K562 (cell line): ENCODE data around the gene CHCHD5. TPM values are rescaled to one million over a fixed set of nuclear protein-coding genes. Genes with fewer than 3 reads are reported as not detected.
"Not testable (repeated sequence)": the region's sequence is repeated elsewhere in the genome, so short reads cannot be mapped to it uniquely, and the experiment has no call there.

Experiments used
- ATAC-seq: fragments of 200-7000 bp; cut with Tn5 transposase; 3 replicates; pipeline ENCODE4 v1.9.1; 2020; ENCODE audit warnings: moderate library complexity
- BruUV-seq: library from RNA; stranded (reverse); fragments of 400-500 nt; replicated peaks from 2 replicates; lab custom pipeline; 2021; lab: Mats Ljungman, UMichigan
- CTCF ChIA-PET: fragments of 300-600 bp; formaldehyde crosslinking; extraction: SDS; loops from one replicate; lab custom pipeline; 2021; ENCODE audit warnings: low intra/inter-chr PET ratio; lab: Yijun Ruan, JAX
- POLR2A ChIA-PET: fragments of 300-600, 350-650 bp; sonication (Branson Sonifier 250); formaldehyde crosslinking; extraction: SDS; loops from one replicate; lab custom pipeline; 2021; ENCODE audit warnings: antibody characterized with exemption, inconsistent platforms; lab: Yijun Ruan, JAX
- DNase-seq, 4 experiments: peaks; one replicate each; pipeline versions ENCODE4 v3.0.0 to v3.0.0-alpha.2; 2011 to 2018; ENCODE audit warnings: low spot score in 3 of 4, mixed read lengths in 3 of 4; ENCODE audit errors: extremely low read depth in 1 of 4
- FAIRE-seq: peaks from 2 replicates; lab custom pipeline; 2011; peaks lifted over from hg19 to GRCh38; lab: Jason Lieb, UNC
- H2AFZ ChIP-seq: 2 replicates; pipeline ENCODE4 v1.6.0; 2011; ENCODE audit warnings: low read depth, low read length, control low read depth, inconsistent platforms
- H3K27ac ChIP-seq: fragments of 200-600 bp; 3 replicates; pipeline ENCODE4 v1.8.0; 2011; ENCODE audit warnings: low read depth, mild to moderate bottlenecking, control low read depth, inconsistent platforms, low read length, moderate library complexity, mixed read lengths; ENCODE audit errors: extremely low read depth
- H3K27me3 ChIP-seq, 2 experiments: fragments of 300-600 bp in 1 of 2; 2 replicates in 1 of 2; 3 replicates in 1 of 2; pipeline versions ENCODE4 v1.6.0 to v1.8.0; 2011; ENCODE audit warnings: inconsistent platforms in 2 of 2, low read length in 2 of 2, mild to moderate bottlenecking in 1 of 2, mixed read lengths in 1 of 2, moderate library complexity in 1 of 2; ENCODE audit not compliant: control insufficient read depth in 2 of 2, insufficient read depth in 2 of 2
- H3K36me3 ChIP-seq: fragments of 300-600 bp; 3 replicates; pipeline ENCODE4 v1.8.0; 2011; ENCODE audit warnings: mild to moderate bottlenecking, low read length, inconsistent platforms; ENCODE audit not compliant: control insufficient read depth, insufficient read depth
- H3K4me1 ChIP-seq, 2 experiments: fragments of 200-600 bp in 1 of 2; replicated peaks in 1 of 2; 2 replicates in 1 of 2; 3 replicates in 1 of 2; pipeline versions ENCODE4 v1.5.1 to v1.8.0; 2011; ENCODE audit warnings: inconsistent platforms in 2 of 2, low read length in 2 of 2, mild to moderate bottlenecking in 1 of 2, mixed read lengths in 1 of 2, moderate library complexity in 1 of 2; ENCODE audit not compliant: control insufficient read depth in 2 of 2, insufficient read depth in 2 of 2
- H3K4me2 ChIP-seq: 2 replicates; pipeline ENCODE4 v1.6.1; 2011; ENCODE audit warnings: low read length, control low read depth, inconsistent platforms, mixed read lengths; ENCODE audit not compliant: insufficient read depth
- H3K4me3 ChIP-seq: fragments of 200-600 bp; sonication (generic), shearing (Covaris generic); 2 replicates; pipeline ENCODE4 v1.5.1; 2016; ENCODE audit warnings: control low read depth, inconsistent platforms
- H3K79me2 ChIP-seq: fragments of 200-600 bp; 3 replicates; pipeline ENCODE4 v1.8.0; 2011; ENCODE audit warnings: low read length, inconsistent platforms; ENCODE audit not compliant: control insufficient read depth, insufficient read depth
- H3K9ac ChIP-seq, 2 experiments: 2 replicates each; pipeline versions ENCODE4 v1.6.0 to v1.6.1; 2011; ENCODE audit warnings: low read depth in 2 of 2, low read length in 2 of 2, control low read depth in 1 of 2, inconsistent platforms in 1 of 2, mild to moderate bottlenecking in 1 of 2, mixed read lengths in 1 of 2; ENCODE audit not compliant: insufficient read depth in 1 of 2
- H3K9me1 ChIP-seq: one replicate; pipeline ENCODE4 v1.6.0; 2011; ENCODE audit warnings: inconsistent platforms, mild to moderate bottlenecking, low read length, moderate library complexity; ENCODE audit not compliant: control insufficient read depth, insufficient read depth
- H3K9me3 ChIP-seq: replicated peaks from 2 replicates; pipeline ENCODE4 v1.5.1; 2011; ENCODE audit warnings: low read depth, low read length, inconsistent platforms; ENCODE audit not compliant: control insufficient read depth, insufficient read depth
- H4K20me1 ChIP-seq: replicated peaks from 2 replicates; pipeline ENCODE4 v1.6.1; 2011; ENCODE audit warnings: low read length, inconsistent platforms, mixed read lengths; ENCODE audit not compliant: control insufficient read depth, insufficient read depth
- EHMT2 ChIP-seq: fragments of 450-650 bp; IDR thresholded peaks from 2 replicates; pipeline ENCODE4 v1.6.1; 2018; ENCODE audit warnings: antibody characterized with exemption
- FOXA1 ChIP-seq: fragments of 450-650 bp; IDR thresholded peaks from 2 replicates; pipeline ENCODE4 v1.6.1; 2016; ENCODE audit warnings: mild to moderate bottlenecking, borderline replicate concordance
- KLF10 ChIP-seq: fragments of 250-450 bp; sonication (Bioruptor Pico); IDR thresholded peaks from 2 replicates; pipeline ENCODE4 v1.6.1; 2021; ENCODE audit warnings: matching md5 sums
- RAD51 ChIP-seq: fragments of 450-650 bp; IDR thresholded peaks from 2 replicates; pipeline ENCODE4 v1.7.1; 2016; ENCODE audit warnings: low read depth, mild to moderate bottlenecking, borderline replicate concordance
- TFAM ChIP-seq: fragments of 250-450 bp; sonication (Bioruptor Pico); conservative IDR thresholded peaks from 2 replicates; pipeline ENCODE4 v1.5.0; 2021; ENCODE audit warnings: mild to moderate bottlenecking, moderate library complexity
- ZC3H8 ChIP-seq: fragments of 450-650 bp; IDR thresholded peaks from 2 replicates; pipeline ENCODE4 v1.6.1; 2017
- ZNF12 ChIP-seq: sonication (generic); formaldehyde crosslinking; IDR thresholded peaks from 2 replicates; pipeline ENCODE4 v1.4.0; 2020; ENCODE audit warnings: mild to moderate bottlenecking, missing genetic modification reagents
- ZNF146 ChIP-seq: IDR thresholded peaks from one replicate; pipeline ENCODE4 v1.6.1; 2018; ENCODE audit warnings: missing compliant biosample characterization; ENCODE audit not compliant: unreplicated experiment
- ZNF316 ChIP-seq: fragments of 450-650 bp; IDR thresholded peaks from 2 replicates; pipeline ENCODE4 v1.6.1; 2016
- ZNF644 ChIP-seq: fragments of 200-800 bp; sonication (Bioruptor generic); IDR thresholded peaks from 2 replicates; pipeline ENCODE4 v1.6.1; 2016; ENCODE audit warnings: low read depth, missing genetic modification characterization, missing compliant biosample characterization
- WGBS: fragments of 100-300 bp; shearing (Covaris generic); methylation state at CpG from one replicate; pipeline ENCODE4 v1.1.6; 2016; ENCODE audit warnings: low coverage, mixed read lengths; ENCODE audit not compliant: insufficient coverage; ENCODE audit errors: missing lambda C conversion rate; 5-methylcytosine and 5-hydroxymethylcytosine counted together
- in situ Hi-C: fragments of 300-500 bp; cut with MboI; formaldehyde crosslinking; loops from 4 replicates; pipeline ENCODE4 v1.15.0; 2018; ENCODE audit warnings: inconsistent platforms, mixed read lengths
- intact Hi-C: fragments of 100-400 bp; cut with micrococcal nuclease; formaldehyde crosslinking; loops from 2 replicates; pipeline ENCODE4 v1.14.2; 2022
- polyA plus RNA-seq, 8 experiments: library from polyadenylated mRNA; depleted of rRNA in 4 of 8; stranded (reverse) in 5 of 8; unstranded in 3 of 8; fragments of >200 nt; fragmentation: Nextera tagmentation in 2 of 8; fragmentation: Illumina TruSeq in 1 of 8; extraction: Ambion mirVana in 2 of 8; extraction: Trizol in 1 of 8; gene quantifications; 2 replicates each; pipeline versions ENCODE4 v1.2.1 to v1.2.3, GENCODE V29; 2011 to 2014; ENCODE audit warnings: inconsistent platforms in 1 of 8, missing spikeins in 1 of 8
- total RNA-seq, 7 experiments: library from RNA; depleted of rRNA in 6 of 7; stranded (reverse); fragments of >200 nt in 6 of 7; fragmentation: Illumina TruSeq in 2 of 7; extraction: Trizol in 2 of 7; gene quantifications; 2 replicates each; pipeline versions ENCODE4 v1.2.1 to v1.2.3, GENCODE V29; 2011 to 2021; ENCODE audit warnings: low replicate concordance in 1 of 7

CHCHD5 gene
- total and polyA plus RNA-seq, 9 of the 15 experiments (the other 6 are each of a cell fraction or from before 2014, with no cell fraction given) = 7.4 to 79.3 (median 33.4) TPM

DNA sequence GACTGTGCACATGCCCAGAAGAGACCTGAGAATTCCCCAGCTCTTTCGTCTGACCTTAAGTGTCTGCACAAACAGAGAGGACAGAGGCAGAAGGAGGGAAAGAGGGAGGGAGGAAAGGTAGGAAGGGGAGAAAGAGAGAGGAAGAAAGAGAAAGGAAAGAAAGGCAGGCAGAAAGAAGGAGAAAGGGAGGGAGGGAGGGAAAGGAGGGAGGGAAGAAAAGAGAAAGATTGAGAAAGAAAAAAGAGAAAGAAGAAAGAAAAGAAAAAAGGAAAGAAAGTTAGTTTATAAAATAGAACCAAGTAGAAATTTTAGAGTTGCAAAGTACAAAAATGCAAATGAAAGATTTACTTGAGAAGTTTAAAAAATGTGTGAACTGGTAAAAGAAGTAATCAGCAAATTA, 49.6 kb upstream of the CHCHD5 start (continued):
- TF ChIP-seq ZNF316 = peak; percentile 42

DNA sequence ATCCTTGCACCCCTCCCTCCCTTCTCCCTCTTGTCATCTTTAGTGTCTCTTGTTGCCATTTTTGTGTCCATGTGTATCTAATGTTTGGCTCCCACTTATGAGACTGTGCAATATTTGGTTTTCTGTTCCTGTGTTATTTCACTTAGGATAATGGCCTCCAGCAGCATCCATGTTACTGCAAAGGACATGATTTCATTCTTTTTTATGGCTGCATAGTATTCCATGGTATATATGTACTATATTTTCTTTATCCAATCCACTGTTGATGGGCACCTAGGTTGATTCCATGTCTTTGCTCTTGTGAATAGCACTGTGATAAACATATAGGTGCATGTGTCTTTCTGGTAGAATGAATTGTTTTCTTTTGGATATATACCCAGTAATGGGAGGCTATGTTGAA, 47.7 kb upstream of the CHCHD5 start:
- TF ChIP-seq ZNF146 = peak; percentile 86
- H3K4me2 ChIP-seq, H4K20me1 ChIP-seq, CTCF ChIA-PET, FAIRE-seq, ATAC-seq, BruUV-seq, H3K4me3 ChIP-seq, H2AFZ ChIP-seq, intact Hi-C loops, H3K79me2 ChIP-seq, DNase-seq, H3K9me3 ChIP-seq, H3K9me1 ChIP-seq, H3K27me3 ChIP-seq, H3K27ac ChIP-seq, H3K4me1 ChIP-seq, H3K9ac ChIP-seq, in situ Hi-C loops: not testable (repeated sequence)
- POLR2A ChIA-PET = interaction anchor here (0.6 to 1.4 kb wide), 2 partner anchors 27 to 420 kb away, joined by 3 read pairs; no protein-coding TSS in a partner anchor
- peaks cover 14% of the 10 kb centered on the region; the same call in 2 of the 3 replicates for H3K36me3 ChIP-seq

DNA sequence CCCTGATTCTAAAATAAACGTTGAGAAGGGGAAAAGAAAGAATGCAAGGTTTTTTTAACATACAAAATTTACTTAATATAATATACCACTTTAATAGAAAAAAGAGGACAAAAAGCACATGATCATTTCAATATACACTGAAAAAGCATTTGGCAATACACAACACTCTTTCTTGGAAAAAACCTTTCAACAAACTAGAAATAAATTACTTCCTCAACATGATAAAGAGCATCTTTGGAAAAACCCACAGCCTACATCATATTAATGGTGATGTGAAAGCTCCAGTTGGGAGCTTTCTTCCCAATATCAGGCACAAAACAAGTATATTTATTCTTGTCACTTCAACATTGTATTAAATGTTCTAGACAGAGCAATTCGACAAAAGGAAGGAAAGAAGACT, 45.1 kb upstream of the CHCHD5 start:
- intact Hi-C loops (no loop called here), in situ Hi-C loops (no loop called here)
- Histone ChIP-seq H2AFZ (no peak overlapping the region), H3K4me1 (peaks cover 5 to 15% of the 10 kb centered on the region in 2 experiments; a peak in 4 of 5 replicates), H3K9me3 (no peaks in the 10 kb centered on the region), H3K4me2 (no peak overlapping the region), H3K9me1 (no peaks in the 10 kb centered on the region), H3K27me3 (no peaks in the 10 kb centered on the region), H3K9ac (no peak overlapping the region), H3K79me2 (peaks cover 28% of the 10 kb centered on the region), H4K20me1 (no peaks in the 10 kb centered on the region; the same call in 1 of the 2 replicates), H3K36me3 (no peaks in the 10 kb centered on the region), H3K4me3 (no peak overlapping the region), H3K27ac (no peak overlapping the region)
- TF ChIP-seq ZNF644 (tag) = no peak
- TF ChIP-seq EHMT2 = no peak
- TF ChIP-seq KLF10 (CRISPR knock-in tag) = no peak
- no peak for TF ChIP-seq TFAM (CRISPR knock-in tag)
- no peak for TF ChIP-seq ZC3H8
- no peak for TF ChIP-seq ZNF12 (CRISPR knock-in tag)
- no peak for TF ChIP-seq RAD51
- TF ChIP-seq FOXA1 = no peak
- BruUV-seq = no TSS peak
- POLR2A ChIA-PET = no interaction called here
- FAIRE-seq (no peak), ATAC-seq (no peak), DNase-seq (no peak)
- CTCF ChIA-PET = no interaction called here
- 37% methylated on average over 2 of the region's 2 CpGs for WGBS
